Measurements from ENCODE around the gene AMDHD1. TPM values are rescaled to one million over a fixed set of nuclear protein-coding genes. Genes with fewer than 3 reads are reported as not detected.

The AMDHD1 gene
- total RNA-seq, 2 donors from 2014 or later = 0.63 to 1.3 TPM

DNA sequence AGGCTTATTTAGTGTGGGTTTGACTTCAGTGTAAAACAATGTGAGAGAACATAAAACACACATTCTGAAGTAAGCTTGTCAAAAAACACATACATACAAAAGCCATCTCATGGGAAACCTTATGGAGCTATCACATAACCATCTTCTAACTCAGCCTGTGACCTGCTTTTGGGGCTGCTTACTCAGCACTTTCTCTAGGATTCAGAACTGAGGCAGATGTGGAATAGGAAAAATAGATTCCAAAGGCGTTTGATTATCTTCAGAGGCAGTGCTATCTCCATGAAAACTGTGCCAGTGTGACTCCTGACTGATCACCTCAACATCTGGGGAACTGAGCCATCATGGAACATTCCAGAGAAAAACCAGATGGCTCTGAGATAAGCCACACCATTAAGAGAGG lies 39.5 kb downstream of the AMDHD1 start:
- Histone ChIP-seq H3K27me3 (no peaks in the 10 kb centered on the region), H3K4me1 (no peaks in the 10 kb centered on the region), H3K4me3 (no peak overlapping the region), H3K9me3 (no peaks in the 10 kb centered on the region), H3K27ac (no peak overlapping the region), H3K36me3 (no peaks in the 10 kb centered on the region)
- TF ChIP-seq CTCF (IDR thresholded peaks at IDR 0.05) = no peak
- DNase-seq (ENCODE audit: low spot score) = no peak

- Histone ChIP-seq H3K9me3 (no peaks in the 10 kb centered on the region), H3K4me1 (no peaks in the 10 kb centered on the region), H3K36me3 (no peaks in the 10 kb centered on the region), H3K27ac (no peak overlapping the region), H3K27me3 (no peaks in the 10 kb centered on the region), H3K4me3 (no peak overlapping the region)
- no peak for DNase-seq (ENCODE audit: low spot score)
- TF ChIP-seq CTCF (IDR thresholded peaks at IDR 0.05) = no peak
Measured at GRCh38 chr12:95984682-95985081, 41.6 kb downstream of the AMDHD1 start.

DNA sequence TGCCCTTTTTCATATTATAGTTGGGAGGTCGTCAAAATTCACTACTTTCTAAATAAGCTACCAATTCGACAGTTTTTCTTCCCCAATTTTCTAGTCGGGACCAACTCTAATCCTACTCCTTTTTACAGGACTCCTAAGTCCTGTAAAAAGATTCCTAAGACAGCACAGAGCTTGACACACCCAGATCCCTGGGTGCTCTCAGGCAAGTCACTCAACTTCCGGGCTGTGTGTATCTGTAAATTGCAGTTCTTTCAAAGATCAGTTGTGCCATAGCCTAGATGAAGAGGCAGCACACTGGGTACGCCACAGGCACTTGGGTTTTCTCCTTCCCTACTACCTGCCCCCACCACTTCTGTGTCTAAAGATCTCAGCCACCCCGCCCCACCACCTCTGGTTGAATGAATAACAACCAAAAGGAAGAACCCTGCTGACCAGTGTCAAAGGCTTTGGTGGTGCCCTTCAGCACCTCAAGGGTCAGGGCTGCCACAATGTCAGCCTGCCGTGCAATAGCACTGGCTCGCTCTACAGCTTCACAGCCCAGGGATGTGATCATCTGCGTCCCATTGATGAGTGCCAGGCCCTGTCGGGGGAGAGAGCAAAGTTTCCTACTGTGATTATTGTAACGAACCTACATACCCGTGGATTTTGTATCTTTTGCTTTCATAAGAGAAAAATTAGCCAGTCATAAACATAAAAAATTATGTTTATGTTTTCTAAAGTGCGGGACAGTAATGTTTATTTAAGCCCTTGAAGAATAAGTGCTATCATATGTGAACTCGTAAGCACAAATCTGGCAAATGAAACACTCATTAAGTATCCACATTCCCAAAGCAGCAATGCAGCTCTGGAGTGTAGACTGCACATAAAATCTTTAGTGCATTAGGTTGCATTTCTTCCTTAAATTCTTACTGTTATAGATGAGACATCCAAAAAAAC lies 43.8 kb downstream of the AMDHD1 start:
- no peaks in the 10 kb centered on the region for H3K36me3 ChIP-seq
- H3K27me3 ChIP-seq = no peaks in the 10 kb centered on the region
- DNase-seq (ENCODE audit: low spot score) = peak; percentile 28
- no peaks in the 10 kb centered on the region for H3K9me3 ChIP-seq
- no peak overlapping the region for H3K4me3 ChIP-seq
- no peaks in the 10 kb centered on the region for H3K4me1 ChIP-seq
- TF ChIP-seq CTCF (IDR thresholded peaks at IDR 0.05) = no peak
- H3K27ac ChIP-seq = no peak overlapping the region

DNA sequence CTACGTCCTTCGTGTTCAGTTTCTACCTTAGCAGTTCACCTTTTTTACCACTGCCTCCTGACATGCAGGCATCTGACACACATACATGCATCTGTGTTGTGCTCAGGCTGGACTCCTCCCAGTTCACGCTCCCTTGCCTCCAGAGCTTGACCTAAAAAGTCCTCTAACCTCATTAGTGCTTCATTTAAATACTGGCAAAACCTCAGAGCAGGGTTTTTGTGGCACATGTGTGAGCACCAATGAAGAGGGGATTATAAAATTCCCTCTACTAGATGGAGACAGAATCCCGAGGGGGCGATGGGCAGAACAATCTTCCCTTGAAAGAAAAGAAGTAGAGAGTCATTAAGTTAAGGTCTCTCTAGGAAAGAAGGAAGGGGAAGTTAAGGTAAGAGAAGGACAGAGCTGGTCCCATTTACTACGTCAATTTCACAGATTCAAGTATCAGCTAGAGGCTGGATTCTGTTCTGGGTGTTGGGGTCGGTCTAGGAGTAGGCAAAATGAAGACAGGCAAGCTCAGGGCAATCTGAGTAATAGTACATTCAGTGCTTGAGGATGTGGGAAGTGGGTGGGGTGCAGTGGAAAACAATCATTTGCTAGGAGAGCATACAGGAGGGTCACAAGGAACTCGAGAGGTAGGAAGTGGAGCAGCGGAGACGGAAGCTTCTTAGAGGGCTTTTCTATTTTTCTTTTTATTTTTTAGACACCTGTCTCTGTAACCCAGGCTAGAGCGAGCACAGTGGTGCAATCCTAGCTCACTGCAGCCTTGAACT lies 45.6 kb downstream of the AMDHD1 start:
- no peaks in the 10 kb centered on the region for H3K9me3 ChIP-seq
- H3K27me3 ChIP-seq = no peaks in the 10 kb centered on the region
- H3K27ac ChIP-seq = no peak overlapping the region
- no peak overlapping the region for H3K4me3 ChIP-seq
- H3K36me3 ChIP-seq = no peaks in the 10 kb centered on the region
- DNase-seq (ENCODE audit: low spot score) = peak; percentile 28
- no peaks in the 10 kb centered on the region for H3K4me1 ChIP-seq
- TF ChIP-seq CTCF (IDR thresholded peaks at IDR 0.05) = no peak

GRCh38 chr12:95989504-95990123 lies 46.5 kb downstream of the AMDHD1 start:
- DNase-seq (ENCODE audit: low spot score) = no peak
- no peak overlapping the region for H3K27ac ChIP-seq
- H3K36me3 ChIP-seq = no peaks in the 10 kb centered on the region
- H3K4me3 ChIP-seq = no peak overlapping the region
- H3K4me1 ChIP-seq = no peaks in the 10 kb centered on the region
- no peak for TF ChIP-seq CTCF (IDR thresholded peaks at IDR 0.05)
- H3K9me3 ChIP-seq = no peaks in the 10 kb centered on the region
- H3K27me3 ChIP-seq = no peaks in the 10 kb centered on the region

All from right atrium auricular region (tissue), 2 donors.